ENCODE data around the gene RAD9A.
"Not testable (repeated sequence)": the region's sequence is repeated elsewhere in the genome, so short reads cannot be mapped to it uniquely, and the experiment has no call there.

RAD9A gene

DNA sequence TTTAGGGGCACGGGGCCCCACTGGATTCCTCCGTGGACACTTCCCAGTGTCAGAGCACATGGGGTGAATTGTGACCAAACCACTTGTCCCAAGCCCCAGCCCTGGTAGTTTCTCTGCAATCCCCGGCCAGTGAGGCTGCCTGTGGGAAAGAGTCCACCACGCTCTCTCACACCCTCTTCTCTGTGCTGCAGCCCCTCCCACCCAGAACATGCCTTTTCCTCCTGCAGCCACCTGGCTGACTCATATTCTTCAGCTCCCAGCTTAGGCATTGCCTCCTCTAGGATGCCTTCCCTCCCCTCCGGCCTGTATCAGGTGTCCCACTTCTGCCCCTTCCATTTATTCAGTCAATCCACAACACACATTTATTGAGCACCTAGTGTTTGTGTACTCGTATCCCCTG lies 31.1 kb downstream of the RAD9A start:
- TF ChIP-seq EZH2 (IDR thresholded peaks at IDR 0.05; ENCODE audit: borderline replicate concordance, low read length): no peak
- TF ChIP-seq, protein P1, sequence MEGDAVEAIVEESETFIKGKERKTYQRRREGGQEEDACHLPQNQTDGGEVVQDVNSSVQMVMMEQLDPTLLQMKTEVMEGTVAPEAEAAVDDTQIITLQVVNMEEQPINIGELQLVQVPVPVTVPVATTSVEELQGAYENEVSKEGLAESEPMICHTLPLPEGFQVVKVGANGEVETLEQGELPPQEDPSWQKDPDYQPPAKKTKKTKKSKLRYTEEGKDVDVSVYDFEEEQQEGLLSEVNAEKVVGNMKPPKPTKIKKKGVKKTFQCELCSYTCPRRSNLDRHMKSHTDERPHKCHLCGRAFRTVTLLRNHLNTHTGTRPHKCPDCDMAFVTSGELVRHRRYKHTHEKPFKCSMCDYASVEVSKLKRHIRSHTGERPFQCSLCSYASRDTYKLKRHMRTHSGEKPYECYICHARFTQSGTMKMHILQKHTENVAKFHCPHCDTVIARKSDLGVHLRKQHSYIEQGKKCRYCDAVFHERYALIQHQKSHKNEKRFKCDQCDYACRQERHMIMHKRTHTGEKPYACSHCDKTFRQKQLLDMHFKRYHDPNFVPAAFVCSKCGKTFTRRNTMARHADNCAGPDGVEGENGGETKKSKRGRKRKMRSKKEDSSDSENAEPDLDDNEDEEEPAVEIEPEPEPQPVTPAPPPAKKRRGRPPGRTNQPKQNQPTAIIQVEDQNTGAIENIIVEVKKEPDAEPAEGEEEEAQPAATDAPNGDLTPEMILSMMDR (IDR thresholded peaks at IDR 0.05; ENCODE audit: low read length): no peak

DNA sequence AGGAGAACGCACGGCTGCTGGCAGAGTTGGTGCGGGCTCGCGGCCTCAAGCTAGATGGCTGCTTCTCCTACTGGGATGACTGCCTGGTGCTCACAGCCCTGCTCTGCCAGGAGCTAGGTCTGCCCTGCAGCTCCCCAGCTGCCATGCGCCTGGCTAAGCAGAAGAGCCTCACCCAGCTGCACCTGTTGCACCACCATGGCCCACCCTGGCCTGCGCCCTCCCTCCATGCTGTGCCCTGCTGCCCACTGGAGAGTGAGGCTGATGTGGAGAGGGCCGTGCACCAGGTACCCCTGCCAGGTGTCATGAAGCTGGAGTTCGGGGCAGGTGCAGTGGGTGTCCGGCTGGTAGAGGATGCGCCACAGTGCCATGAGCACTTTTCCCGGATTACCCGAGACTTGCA lies 31.7 kb downstream of the RAD9A start:
- H3K9me2 ChIP-seq (ENCODE audit: low read depth, low read length): no peaks in the 10 kb centered on the region
- no peak overlapping the region for H3K9ac ChIP-seq (ENCODE audit: low read length)
- H3K4me3 ChIP-seq (ENCODE audit: low read depth, low read length, poor library complexity, severe bottlenecking): no peak overlapping the region
- H3K9me3 ChIP-seq (ENCODE audit: low read length): no peaks in the 10 kb centered on the region
- H4K20me1 ChIP-seq (ENCODE audit: insufficient read depth, low read length): no peaks in the 10 kb centered on the region
- H3K79me2 ChIP-seq (ENCODE audit: insufficient read depth, low read length): no peaks in the 10 kb centered on the region
- TF ChIP-seq, protein P1 (IDR thresholded peaks at IDR 0.05; ENCODE audit: low read length): no peak
- TF ChIP-seq EZH2 (IDR thresholded peaks at IDR 0.05; ENCODE audit: borderline replicate concordance, low read length): no peak
- no peak overlapping the region for H2AFZ ChIP-seq (ENCODE audit: low read length)
- H3K4me2 ChIP-seq (ENCODE audit: low read length): no peak overlapping the region
- peaks cover 33% of the 10 kb centered on the region for H3K4me1 ChIP-seq (ENCODE audit: insufficient read depth, low read length, severe bottlenecking)
- no peaks in the 10 kb centered on the region for H3F3A ChIP-seq (ENCODE audit: insufficient read depth, low read length)
- H3K27me3 ChIP-seq (ENCODE audit: insufficient read depth, low read length): no peaks in the 10 kb centered on the region
- H3K36me3 ChIP-seq (ENCODE audit: insufficient read depth, low read length): no peaks in the 10 kb centered on the region
- no peak overlapping the region for H3K27ac ChIP-seq (ENCODE audit: low read depth, low read length, poor library complexity, severe bottlenecking)

More for the DNA sequence above, 31.1 kb downstream of the RAD9A start:
- Histone ChIP-seq H2AFZ (ENCODE audit: low read length) (no peak overlapping the region), H3K9me2 (ENCODE audit: low read depth, low read length) (no peaks in the 10 kb centered on the region), H3K9me3 (ENCODE audit: low read length) (no peaks in the 10 kb centered on the region), H4K20me1 (ENCODE audit: insufficient read depth, low read length) (no peaks in the 10 kb centered on the region), H3K79me2 (ENCODE audit: insufficient read depth, low read length) (no peaks in the 10 kb centered on the region), H3K27ac (ENCODE audit: low read depth, low read length, poor library complexity, severe bottlenecking) (no peak overlapping the region), H3F3A (ENCODE audit: insufficient read depth, low read length) (no peaks in the 10 kb centered on the region), H3K4me2 (ENCODE audit: low read length) (no peak overlapping the region), H3K27me3 (ENCODE audit: insufficient read depth, low read length) (no peaks in the 10 kb centered on the region), H3K4me1 (ENCODE audit: insufficient read depth, low read length, severe bottlenecking) (peaks cover 36% of the 10 kb centered on the region), H3K36me3 (ENCODE audit: insufficient read depth, low read length) (no peaks in the 10 kb centered on the region), H3K9ac (ENCODE audit: low read length) (no peak overlapping the region), H3K4me3 (ENCODE audit: low read depth, low read length, poor library complexity, severe bottlenecking) (no peak overlapping the region)

DNA sequence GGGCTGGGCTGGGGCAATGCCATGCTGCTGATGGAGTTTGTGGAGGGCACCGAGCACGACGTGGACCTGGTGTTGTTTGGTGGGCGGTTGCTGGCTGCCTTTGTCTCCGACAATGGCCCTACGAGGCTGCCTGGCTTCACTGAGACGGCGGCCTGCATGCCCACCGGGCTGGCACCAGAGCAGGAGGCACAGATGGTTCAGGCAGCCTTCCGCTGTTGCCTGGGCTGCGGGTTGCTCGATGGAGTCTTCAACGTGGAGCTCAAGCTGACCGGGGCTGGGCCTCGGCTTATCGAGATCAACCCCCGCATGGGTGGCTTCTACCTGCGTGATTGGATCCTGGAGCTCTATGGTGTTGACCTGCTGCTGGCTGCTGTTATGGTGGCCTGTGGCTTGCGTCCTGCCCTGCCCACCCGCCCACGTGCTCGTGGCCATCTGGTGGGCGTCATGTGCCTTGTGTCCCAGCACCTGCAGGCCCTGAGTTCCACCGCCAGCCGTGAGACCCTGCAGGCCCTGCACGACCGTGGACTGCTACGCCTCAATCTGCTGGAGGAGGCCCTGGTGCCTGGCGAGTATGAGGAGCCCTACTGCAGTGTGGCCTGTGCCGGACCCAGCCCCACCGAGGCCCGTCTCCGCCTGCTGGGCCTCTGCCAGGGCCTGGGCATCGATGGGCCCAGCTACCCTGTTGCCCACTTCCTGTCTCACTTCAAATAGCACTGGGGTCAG lies 32.3 kb downstream of the RAD9A start:
- TF ChIP-seq EZH2 (IDR thresholded peaks at IDR 0.05; ENCODE audit: borderline replicate concordance, low read length): no peak
- TF ChIP-seq, protein P1 (IDR thresholded peaks at IDR 0.05; ENCODE audit: low read length): no peak
- Histone ChIP-seq H3K4me3 (ENCODE audit: low read depth, low read length, poor library complexity, severe bottlenecking) (no peak overlapping the region), H3K27ac (ENCODE audit: low read depth, low read length, poor library complexity, severe bottlenecking) (no peak overlapping the region)

DNA sequence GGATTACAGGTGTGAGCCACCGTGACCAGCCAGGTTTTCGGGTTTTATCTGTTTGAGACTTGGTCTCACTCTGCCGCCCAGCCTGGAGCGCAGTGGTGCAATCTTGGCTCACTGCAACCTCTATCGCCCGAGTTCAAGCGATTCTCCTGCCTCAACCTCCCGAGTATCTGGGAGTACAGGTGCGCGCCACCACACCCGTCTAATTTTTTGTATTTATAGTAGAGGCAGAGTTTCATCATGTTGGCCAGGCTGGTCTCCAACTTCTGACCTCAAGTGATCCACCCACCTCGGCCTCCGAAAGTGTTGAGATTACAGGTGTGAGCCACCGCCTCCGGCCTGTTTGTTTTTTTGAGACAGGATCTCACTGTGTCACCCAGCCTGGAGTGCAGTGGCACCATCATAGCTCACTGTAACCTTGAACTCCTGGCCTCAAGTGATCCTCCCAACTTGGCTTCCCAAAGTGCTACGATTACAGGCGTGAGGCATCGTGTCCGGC lies 35.6 kb downstream of the RAD9A start:
- not testable (repeated sequence) for H4K20me1 ChIP-seq (ENCODE audit: insufficient read depth, low read length); H3K27me3 ChIP-seq (ENCODE audit: insufficient read depth, low read length); H3K9me3 ChIP-seq (ENCODE audit: low read length); H3F3A ChIP-seq (ENCODE audit: insufficient read depth, low read length); H3K9me2 ChIP-seq (ENCODE audit: low read depth, low read length); H2AFZ ChIP-seq (ENCODE audit: low read length); H3K79me2 ChIP-seq (ENCODE audit: insufficient read depth, low read length)
- H3K36me3 ChIP-seq (ENCODE audit: insufficient read depth, low read length): peaks cover 24% of the 10 kb centered on the region; the same call in 1 of the 2 replicates
- H3K27ac ChIP-seq (ENCODE audit: low read depth, low read length, poor library complexity, severe bottlenecking): peak overlapping the region; percentile 61
- H3K4me2 ChIP-seq (ENCODE audit: low read length): peak overlapping the region; percentile 81
- H3K4me3 ChIP-seq (ENCODE audit: low read depth, low read length, poor library complexity, severe bottlenecking): peak overlapping the region; percentile 93
- peaks cover 36% of the 10 kb centered on the region for H3K4me1 ChIP-seq (ENCODE audit: insufficient read depth, low read length, severe bottlenecking)
- H3K9ac ChIP-seq (ENCODE audit: low read length): peak overlapping the region; percentile 94

More for the DNA sequence above, 32.3 kb downstream of the RAD9A start:
- Histone ChIP-seq H4K20me1 (ENCODE audit: insufficient read depth, low read length) (no peaks in the 10 kb centered on the region), H3K4me1 (ENCODE audit: insufficient read depth, low read length, severe bottlenecking) (peaks cover 30% of the 10 kb centered on the region), H3F3A (ENCODE audit: insufficient read depth, low read length) (no peaks in the 10 kb centered on the region), H3K27me3 (ENCODE audit: insufficient read depth, low read length) (no peaks in the 10 kb centered on the region), H2AFZ (ENCODE audit: low read length) (no peak overlapping the region), H3K9me3 (ENCODE audit: low read length) (no peaks in the 10 kb centered on the region), H3K9me2 (ENCODE audit: low read depth, low read length) (no peaks in the 10 kb centered on the region), H3K4me2 (ENCODE audit: low read length) (no peak overlapping the region), H3K79me2 (ENCODE audit: insufficient read depth, low read length) (peaks cover 5% of the 10 kb centered on the region), H3K9ac (ENCODE audit: low read length) (no peak overlapping the region), H3K36me3 (ENCODE audit: insufficient read depth, low read length) (no peaks in the 10 kb centered on the region)

Data from OCI-LY1 (cell line).